Upper lobe of left lung (tissue), 6 donors: ENCODE data around the gene CADM1. TPM values are rescaled to one million over a fixed set of nuclear protein-coding genes. Genes with fewer than 3 reads are reported as not detected.

Experiments used
- ATAC-seq, 2 donors: fragments of 200-7000 bp; cut with Tn5 transposase; one replicate each; pipeline ENCODE4 v1.9.1; 2022; ENCODE audit warnings: mild to moderate bottlenecking in 2 of 2, moderate library complexity in 2 of 2; ENCODE audit not compliant: low FRiP score in 2 of 2
- DNase-seq, 2 donors: peaks; one replicate each; pipeline ENCODE4 v3.0.0-alpha.2; 2019 to 2020
- H3K27ac ChIP-seq, 4 donors: fragments of 200-600 bp; sonication (generic); one replicate each; pipeline ENCODE4 v1.5.1; 2016 to 2019
- H3K27me3 ChIP-seq, 4 donors: fragments of 200-600 bp; sonication (generic); one replicate each; pipeline ENCODE4 v1.5.1; 2017 to 2019
- H3K36me3 ChIP-seq, 4 donors: fragments of 200-600 bp; sonication (generic); one replicate each; pipeline ENCODE4 v1.5.1; 2016 to 2019
- H3K4me1 ChIP-seq, 4 donors: fragments of 200-600 bp; sonication (generic); one replicate each; pipeline ENCODE4 v1.5.1; 2018 to 2019
- H3K4me3 ChIP-seq, 4 donors: fragments of 200-600 bp; sonication (generic); one replicate each; pipeline ENCODE4 v1.5.1; 2017 to 2019; ENCODE audit warnings: mild to moderate bottlenecking in 2 of 4, moderate library complexity in 1 of 4
- H3K9me3 ChIP-seq, 4 donors: fragments of 200-600 bp; sonication (generic); one replicate each; pipeline ENCODE4 v1.5.1; 2018 to 2019
- EP300 ChIP-seq, 4 donors: sonication (generic); formaldehyde crosslinking; IDR thresholded peaks; one replicate each; pipeline ENCODE4 v1.5.1; 2017; ENCODE audit warnings: antibody characterized with exemption in 4 of 4, control low read depth in 2 of 4
- POLR2A ChIP-seq, 4 donors: fragments of 450-650 bp; IDR thresholded peaks; one replicate each; pipeline ENCODE4 v1.5.1; 2016 to 2017; ENCODE audit warnings: antibody characterized with exemption in 4 of 4, mild to moderate bottlenecking in 2 of 4
- POLR2AphosphoS5 ChIP-seq, 2 donors: sonication (generic); formaldehyde crosslinking; IDR thresholded peaks; one replicate each; pipeline ENCODE4 v1.5.1; 2017; ENCODE audit warnings: antibody characterized with exemption in 2 of 2
- WGBS, 2 donors: methylation state at CpG; one replicate each; pipeline ENCODE4 v1.1.5; 2017 to 2018; 5-methylcytosine and 5-hydroxymethylcytosine counted together
- total RNA-seq, 6 donors: library from RNA; depleted of rRNA in 4 of 6; stranded (reverse); fragments of >200 nt in 4 of 6; gene quantifications; one replicate each; pipeline versions ENCODE4 v1.1.0 to v1.2.1, GENCODE V29; 2016 to 2021
- TF ChIP-seq, protein P1 (sequence below), 6 experiments: fragments of 450-650 bp in 4 of 6; fragments of 200-600 bp in 2 of 6; sonication (generic) in 2 of 6; IDR thresholded peaks; one replicate each; pipeline ENCODE4 v1.5.1; 2016 to 2019; ENCODE audit warnings: antibody characterized with exemption in 6 of 6
- donor health status: DM: no; HTN: no; CAD: no; lungs with moderate emphysema.
- donor health status: DM: no; HTN: yes; CAD: no; lungs with severe emphysema.

CADM1 gene
- total RNA-seq, 6 donors from 2014 or later, result 69.9 to 212 (median 125) TPM

GRCh38 chr11:115215694-115216617 is 288.3 kb downstream of the CADM1 start:
- no peak for TF ChIP-seq EP300 (IDR thresholded peaks at IDR 0.05)
- TF ChIP-seq POLR2AphosphoS5 (IDR thresholded peaks at IDR 0.05), result no peak
- TF ChIP-seq, protein P1, sequence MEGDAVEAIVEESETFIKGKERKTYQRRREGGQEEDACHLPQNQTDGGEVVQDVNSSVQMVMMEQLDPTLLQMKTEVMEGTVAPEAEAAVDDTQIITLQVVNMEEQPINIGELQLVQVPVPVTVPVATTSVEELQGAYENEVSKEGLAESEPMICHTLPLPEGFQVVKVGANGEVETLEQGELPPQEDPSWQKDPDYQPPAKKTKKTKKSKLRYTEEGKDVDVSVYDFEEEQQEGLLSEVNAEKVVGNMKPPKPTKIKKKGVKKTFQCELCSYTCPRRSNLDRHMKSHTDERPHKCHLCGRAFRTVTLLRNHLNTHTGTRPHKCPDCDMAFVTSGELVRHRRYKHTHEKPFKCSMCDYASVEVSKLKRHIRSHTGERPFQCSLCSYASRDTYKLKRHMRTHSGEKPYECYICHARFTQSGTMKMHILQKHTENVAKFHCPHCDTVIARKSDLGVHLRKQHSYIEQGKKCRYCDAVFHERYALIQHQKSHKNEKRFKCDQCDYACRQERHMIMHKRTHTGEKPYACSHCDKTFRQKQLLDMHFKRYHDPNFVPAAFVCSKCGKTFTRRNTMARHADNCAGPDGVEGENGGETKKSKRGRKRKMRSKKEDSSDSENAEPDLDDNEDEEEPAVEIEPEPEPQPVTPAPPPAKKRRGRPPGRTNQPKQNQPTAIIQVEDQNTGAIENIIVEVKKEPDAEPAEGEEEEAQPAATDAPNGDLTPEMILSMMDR (IDR thresholded peaks at IDR 0.05), result peak in 2 of 6 experiments; percentile 7 to 18
- TF ChIP-seq POLR2A (IDR thresholded peaks at IDR 0.05), result no peak
- H3K9me3 ChIP-seq, result no peaks in the 10 kb centered on the region
- WGBS, 2 donors, result 81% methylated on average over 11 of the region's 11 CpGs
- H3K27me3 ChIP-seq, result no peaks in the 10 kb centered on the region
- ATAC-seq, result no peak
- no peak overlapping the region for H3K27ac ChIP-seq
- DNase-seq, result no peak
- H3K36me3 ChIP-seq, result peaks cover 0 to 28% (median 0%) of the 10 kb centered on the region in 4 donors
- no peaks in the 10 kb centered on the region for H3K4me1 ChIP-seq
- H3K4me3 ChIP-seq, result no peak overlapping the region

GRCh38 chr11:115214644-115215234 is 289.5 kb downstream of the CADM1 start:
- H3K27me3 ChIP-seq, result no peaks in the 10 kb centered on the region
- H3K36me3 ChIP-seq, result peaks cover 0 to 28% (median 0%) of the 10 kb centered on the region in 4 donors
- ATAC-seq (no peak), DNase-seq (no peak)
- no peaks in the 10 kb centered on the region for H3K4me1 ChIP-seq
- WGBS, 2 donors, result 91 to 96% methylated on average over 7 of the region's 7 CpGs
- no peak overlapping the region for H3K27ac ChIP-seq
- H3K4me3 ChIP-seq, result no peak overlapping the region
- H3K9me3 ChIP-seq, result no peaks in the 10 kb centered on the region
- TF ChIP-seq, protein P1 (IDR thresholded peaks at IDR 0.05), result no peak

DNA sequence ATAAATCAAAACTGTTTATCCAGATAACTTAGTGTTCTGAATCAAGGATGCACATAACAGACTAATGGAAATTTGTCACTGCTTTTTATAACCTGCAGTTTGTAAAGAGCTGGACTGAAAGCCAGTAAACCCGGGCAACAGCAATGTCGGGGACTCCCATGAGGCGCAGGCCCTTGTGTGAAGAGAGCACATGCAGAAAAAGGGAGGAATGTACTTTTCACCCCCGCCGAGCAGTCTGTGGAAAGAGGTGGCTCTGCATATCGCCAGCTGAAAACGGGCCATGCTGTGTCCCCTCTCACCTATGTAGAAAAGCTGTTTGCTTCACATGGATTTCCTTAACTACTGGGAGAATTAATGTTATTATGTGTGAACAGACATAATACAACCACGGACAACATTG is 291.2 kb downstream of the CADM1 start:
- H3K27me3 ChIP-seq, result no peaks in the 10 kb centered on the region
- DNase-seq (no peak), ATAC-seq (no peak)
- H3K36me3 ChIP-seq, result peaks cover 0 to 28% (median 0%) of the 10 kb centered on the region in 4 donors
- H3K4me1 ChIP-seq, result no peaks in the 10 kb centered on the region
- H3K27ac ChIP-seq, result no peak overlapping the region
- TF ChIP-seq POLR2A (IDR thresholded peaks at IDR 0.05), result no peak
- no peak for TF ChIP-seq POLR2AphosphoS5 (IDR thresholded peaks at IDR 0.05)
- TF ChIP-seq, protein P1 (IDR thresholded peaks at IDR 0.05), result no peak
- no peak for TF ChIP-seq EP300 (IDR thresholded peaks at IDR 0.05)
- no peak overlapping the region for H3K4me3 ChIP-seq
- WGBS, 2 donors, result 76 to 91% methylated on average over 8 of the region's 8 CpGs
- no peaks in the 10 kb centered on the region for H3K9me3 ChIP-seq

- 88 to 94% methylated on average over 3 of the region's 3 CpGs for WGBS, 2 donors
- Histone ChIP-seq H3K36me3 (peaks cover 0 to under 1% (median 0%) of the 10 kb centered on the region in 4 donors), H3K9me3 (no peaks in the 10 kb centered on the region), H3K4me1 (peaks cover 0 to 2% (median 0%) of the 10 kb centered on the region in 4 donors), H3K4me3 (no peak overlapping the region), H3K27me3 (no peaks in the 10 kb centered on the region), H3K27ac (no peak overlapping the region)
- TF ChIP-seq POLR2AphosphoS5 (IDR thresholded peaks at IDR 0.05), result no peak
- TF ChIP-seq, protein P1 (IDR thresholded peaks at IDR 0.05), result no peak
- no peak for TF ChIP-seq EP300 (IDR thresholded peaks at IDR 0.05)
- TF ChIP-seq POLR2A (IDR thresholded peaks at IDR 0.05), result no peak
- DNase-seq, result no peak
- ATAC-seq, result no peak
These were observed 295.4 kb downstream of the CADM1 start for GRCh38 chr11:115208808-115209259.
